ENCODE measurements around the gene CEACAM3.

Gene CEACAM3

DNA sequence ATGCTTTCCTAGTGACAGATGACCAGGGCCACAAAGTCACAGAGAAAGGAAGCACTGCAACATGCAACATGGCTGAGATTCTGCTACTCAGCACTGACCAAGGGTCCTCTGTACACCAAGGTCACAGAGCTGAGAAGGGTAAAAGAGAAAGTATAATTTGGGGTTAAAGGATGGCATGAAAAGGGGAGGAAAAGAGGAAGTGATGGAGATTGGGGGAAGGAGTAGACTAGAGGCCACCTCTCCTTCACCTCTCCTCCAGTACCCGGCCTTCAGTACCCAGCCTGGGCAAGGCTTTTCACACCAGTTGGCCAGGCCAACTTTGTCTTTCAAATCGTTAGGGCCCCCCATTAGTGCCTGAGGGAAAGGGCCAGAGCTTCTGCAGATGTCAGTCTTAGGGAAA, 57.4 kb downstream of the CEACAM3 start:
- TF ChIP-seq, protein P1, sequence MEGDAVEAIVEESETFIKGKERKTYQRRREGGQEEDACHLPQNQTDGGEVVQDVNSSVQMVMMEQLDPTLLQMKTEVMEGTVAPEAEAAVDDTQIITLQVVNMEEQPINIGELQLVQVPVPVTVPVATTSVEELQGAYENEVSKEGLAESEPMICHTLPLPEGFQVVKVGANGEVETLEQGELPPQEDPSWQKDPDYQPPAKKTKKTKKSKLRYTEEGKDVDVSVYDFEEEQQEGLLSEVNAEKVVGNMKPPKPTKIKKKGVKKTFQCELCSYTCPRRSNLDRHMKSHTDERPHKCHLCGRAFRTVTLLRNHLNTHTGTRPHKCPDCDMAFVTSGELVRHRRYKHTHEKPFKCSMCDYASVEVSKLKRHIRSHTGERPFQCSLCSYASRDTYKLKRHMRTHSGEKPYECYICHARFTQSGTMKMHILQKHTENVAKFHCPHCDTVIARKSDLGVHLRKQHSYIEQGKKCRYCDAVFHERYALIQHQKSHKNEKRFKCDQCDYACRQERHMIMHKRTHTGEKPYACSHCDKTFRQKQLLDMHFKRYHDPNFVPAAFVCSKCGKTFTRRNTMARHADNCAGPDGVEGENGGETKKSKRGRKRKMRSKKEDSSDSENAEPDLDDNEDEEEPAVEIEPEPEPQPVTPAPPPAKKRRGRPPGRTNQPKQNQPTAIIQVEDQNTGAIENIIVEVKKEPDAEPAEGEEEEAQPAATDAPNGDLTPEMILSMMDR (IDR thresholded peaks at IDR 0.05; ENCODE audit: borderline replicate concordance, insufficient read depth, low read depth, low read length) = no peak
- no peak overlapping the region for H3K4me3 ChIP-seq (ENCODE audit: low read depth, low read length)

DNA sequence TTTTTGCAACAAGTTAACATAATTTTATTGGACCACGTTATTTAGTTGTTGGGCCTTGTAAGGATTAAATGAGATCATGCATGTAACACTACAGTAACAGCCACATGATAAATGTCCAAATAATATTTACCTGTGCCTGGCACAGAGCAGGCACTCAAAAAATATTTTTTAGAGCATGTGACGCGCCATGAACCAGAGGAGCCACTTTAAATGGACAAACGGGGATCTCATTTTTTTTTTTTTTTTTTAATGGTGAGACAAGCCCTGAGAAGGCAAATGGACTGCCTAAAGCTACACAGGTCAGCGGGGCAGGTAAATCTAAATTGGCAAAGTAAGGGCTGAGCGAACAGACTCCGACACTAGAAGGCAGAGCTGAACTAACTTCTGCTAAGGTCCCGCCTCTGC, 62.8 kb downstream of the CEACAM3 start:
- H3K4me3 ChIP-seq (ENCODE audit: low read depth, low read length) = peak overlapping the region; percentile 92

DNA sequence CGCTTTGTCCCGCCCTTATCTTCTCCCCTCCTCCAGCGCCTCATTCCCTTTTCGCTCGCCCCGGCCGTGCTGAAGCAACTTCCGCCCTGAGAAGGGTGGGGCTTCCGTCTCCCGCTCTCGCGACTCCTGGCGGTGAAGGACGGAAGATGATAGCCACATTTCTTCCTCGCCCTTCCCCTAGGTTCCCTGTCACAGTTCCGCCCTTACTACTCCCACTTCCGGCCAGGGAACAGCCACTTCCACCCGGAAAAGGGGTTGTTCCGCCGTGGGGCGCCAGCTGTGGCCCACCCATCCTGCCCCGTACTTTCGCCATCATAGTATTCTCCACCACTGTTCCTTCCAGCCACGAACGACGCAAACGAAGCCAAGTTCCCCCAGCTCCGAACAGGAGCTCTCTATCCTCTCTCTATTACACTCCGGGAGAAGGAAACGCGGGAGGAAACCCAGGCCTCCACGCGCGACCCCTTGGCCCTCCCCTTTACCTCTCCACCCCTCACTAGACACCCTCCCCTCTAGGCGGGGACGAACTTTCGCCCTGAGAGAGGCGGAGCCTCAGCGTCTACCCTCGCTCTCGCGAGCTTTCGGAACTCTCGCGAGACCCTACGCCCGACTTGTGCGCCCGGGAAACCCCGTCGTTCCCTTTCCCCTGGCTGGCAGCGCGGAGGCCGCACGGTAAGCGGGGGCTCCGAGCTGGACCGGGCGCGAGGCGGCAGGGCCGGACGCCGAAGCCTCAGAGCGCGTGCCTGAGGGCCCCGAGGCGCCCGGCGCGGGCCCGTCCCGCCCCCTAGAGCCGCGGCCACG, 63.4 kb downstream of the CEACAM3 start, which contains the start of gene RPS19:
TSS of gene RPS19 (plus strand) at position 638 of the 801 bp plus-strand sequence. CDS start 520 bp downstream, outside the sequence.
- H3K4me3 ChIP-seq (ENCODE audit: low read depth, low read length) = peak within 1 kb of the TSS; percentile 92
- TF ChIP-seq, protein P1 (IDR thresholded peaks at IDR 0.05; ENCODE audit: borderline replicate concordance, insufficient read depth, low read depth, low read length) = peak; percentile 59

More for the DNA sequence above, 62.8 kb downstream of the CEACAM3 start:
- TF ChIP-seq, protein P1 (IDR thresholded peaks at IDR 0.05; ENCODE audit: borderline replicate concordance, insufficient read depth, low read depth, low read length) = no peak

DNA sequence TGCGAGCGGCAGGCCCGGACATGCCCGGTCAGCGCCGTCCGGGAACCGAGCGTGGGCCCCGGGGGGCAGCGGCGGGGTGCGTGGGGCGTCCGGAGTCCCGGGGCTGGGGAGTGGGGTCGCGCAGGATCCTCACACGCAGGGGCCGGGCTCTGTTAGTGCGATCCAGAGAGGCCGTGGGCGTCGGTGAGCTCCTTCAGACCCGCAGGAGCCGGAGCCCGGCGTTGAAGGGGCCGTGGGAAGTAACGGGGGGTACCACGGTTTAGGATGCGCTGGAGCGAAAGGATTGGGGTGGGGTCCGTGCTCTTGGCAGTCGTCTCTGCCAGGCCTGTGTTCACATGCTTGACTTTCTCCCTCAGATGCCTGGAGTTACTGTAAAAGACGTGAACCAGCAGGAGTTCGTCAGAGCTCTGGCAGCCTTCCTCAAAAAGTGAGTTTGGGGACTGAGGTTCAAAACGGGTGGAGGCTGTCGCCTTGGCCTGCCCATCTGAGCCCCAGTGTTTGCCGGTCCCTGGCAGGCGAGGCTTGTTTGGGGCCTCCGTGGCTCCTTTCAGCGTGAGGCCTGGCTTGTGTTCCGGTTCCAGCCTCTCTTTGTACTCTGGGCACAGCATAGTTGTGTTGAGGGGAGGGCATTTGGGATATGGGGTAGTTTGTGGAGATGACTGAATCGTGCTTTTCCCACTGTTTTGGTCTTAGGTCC, 64.2 kb downstream of the CEACAM3 start:
- H3K4me3 ChIP-seq (ENCODE audit: low read depth, low read length) = peak overlapping the region; percentile 92
- TF ChIP-seq, protein P1 (IDR thresholded peaks at IDR 0.05; ENCODE audit: borderline replicate concordance, insufficient read depth, low read depth, low read length) = no peak
